ENCODE measurements around the gene EML4. TPM values are rescaled to one million over a fixed set of nuclear protein-coding genes. Genes with fewer than 3 reads are reported as not detected.

EML4 gene
- total and polyA plus RNA-seq, 9 of the 15 experiments (the other 6 are each of a cell fraction or from before 2014, with no cell fraction given), result 14.7 to 48.3 (median 36.5) TPM

- TF ChIP-seq ZBTB34 (CRISPR knock-in tag; IDR thresholded peaks at IDR 0.05), result no peak
- TF ChIP-seq ZNF707 (CRISPR knock-in tag; conservative IDR thresholded peaks at IDR 0.05), result no peak
- TF ChIP-seq ZNF696 (CRISPR knock-in tag; conservative IDR thresholded peaks at IDR 0.05), result no peak
- TF ChIP-seq UBTF (IDR thresholded peaks at IDR 0.05; ENCODE audit: borderline replicate concordance in 1 of 2, low read depth in 2 of 2, low read length in 2 of 2), result no peak
- TF ChIP-seq TRIM28 (IDR thresholded peaks at IDR 0.05), result 0 out of 2 replicates have a peak, but pooled peaks have one; percentile 22
- TF ChIP-seq THAP7 (CRISPR knock-in tag; IDR thresholded peaks at IDR 0.05), result no peak
- TF ChIP-seq ETS1 (conservative IDR thresholded peaks at IDR 0.05; ENCODE audit: control insufficient read depth, low read depth, low read length), result peak; percentile 45; the same call in 1 of the 2 replicates
- TF ChIP-seq THRAP3 (IDR thresholded peaks at IDR 0.05; ENCODE audit: borderline replicate concordance), result no peak
These were observed 192.0 kb downstream of the EML4 start, which contains the start of gene COX7A2L (continued) for GRCh38 chr2:42360890-42361727.
